ENCODE data around the gene CCDC12. TPM values are rescaled to one million over a fixed set of nuclear protein-coding genes. Genes with fewer than 3 reads are reported as not detected.

Gene CCDC12
- total and polyA plus RNA-seq, 2 donors (not counting 1 experiment from before 2014, with no cell fraction given) = 84.0 to 97.3 TPM

DNA sequence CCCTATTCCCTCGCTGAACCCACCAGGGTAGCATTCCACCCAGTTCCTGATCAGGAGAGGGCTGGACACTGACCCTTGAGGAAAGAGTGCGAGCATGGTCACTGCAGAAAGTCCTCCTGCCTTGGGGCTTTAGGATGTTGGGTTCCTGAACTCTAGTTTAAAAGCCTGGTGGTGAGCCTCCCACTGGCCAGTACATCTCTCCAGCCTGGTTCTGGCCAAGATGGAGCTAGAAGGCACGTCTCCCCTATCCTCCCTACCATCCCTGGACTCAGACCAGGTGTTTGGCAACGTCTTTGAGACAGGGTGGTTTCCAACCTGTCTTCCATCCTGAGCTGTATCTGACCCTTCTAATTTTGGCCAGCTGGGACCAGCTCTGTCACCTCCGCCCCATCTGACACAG, 34.4 kb upstream of the CCDC12 start:
- Histone ChIP-seq H4K20me1 (ENCODE audit: control insufficient read depth, insufficient read depth, low read length, poor library complexity, severe bottlenecking) (no peaks in the 10 kb centered on the region), H3K79me2 (ENCODE audit: control insufficient read depth, insufficient read depth, low read length) (no peaks in the 10 kb centered on the region), H3K36me3 (replicated peaks in 1 of 2; ENCODE audit: control extremely low read depth in 1 of 2, control insufficient read depth in 1 of 2, extremely low read depth in 1 of 2, insufficient read depth in 2 of 2, low read length in 1 of 2) (peaks cover 0 to 22% of the 10 kb centered on the region in 2 experiments), H3K27me3 (replicated peaks in 1 of 4; ENCODE audit: control extremely low read depth in 1 of 4, control insufficient read depth in 3 of 4, insufficient read depth in 4 of 4, low read length in 3 of 4) (no peaks in the 10 kb centered on the region), H2AFZ (ENCODE audit: insufficient read depth, low read depth, low read length, poor library complexity, severe bottlenecking) (no peak overlapping the region), H3K9ac (ENCODE audit: low read length) (no peak overlapping the region), H3K27ac (ENCODE audit: low read length in 2 of 2) (peak overlapping the region in 1 of 2 donors; percentile 90), H3K4me3 (ENCODE audit: control extremely low read depth in 1 of 5, extremely low read depth in 1 of 5, insufficient read depth in 1 of 5, low read depth in 2 of 5, low read length in 4 of 5) (no peak overlapping the region), H3K4me1 (ENCODE audit: control insufficient read depth in 2 of 2, insufficient read depth in 2 of 2, low read length in 2 of 2) (peaks cover 6 to 17% of the 10 kb centered on the region in 2 donors), H3K9me3 (ENCODE audit: control extremely low read depth in 1 of 3, control insufficient read depth in 2 of 3, insufficient read depth in 1 of 3, low read length in 2 of 3) (no peaks in the 10 kb centered on the region), H3K4me2 (replicated peaks; ENCODE audit: low read depth, low read length, poor library complexity, severe bottlenecking) (no peak overlapping the region)
- DNase-seq = no peak
- no peak for TF ChIP-seq EZH2 (IDR thresholded peaks at IDR 0.05; ENCODE audit: borderline replicate concordance, insufficient read depth, low read depth, low read length, poor library complexity, severe bottlenecking)
- Mint-ChIP-seq H3K27ac (peak overlapping the region; percentile 86), H3K9me3 (ENCODE audit: insufficient read depth) (no peaks in the 10 kb centered on the region), H3K4me1 (peaks cover 12% of the 10 kb centered on the region), H3K4me3 (peak overlapping the region; percentile 86), H3K27me3 (no peaks in the 10 kb centered on the region)
- POLR2A ChIA-PET = no interaction called here
- intact Hi-C loops (cut with micrococcal nuclease) = no loop called here
- no peak for ATAC-seq (ENCODE audit: low read depth)
- WGBS (ENCODE audit: insufficient coverage) = 73% methylated on average over 3 of the region's 5 CpGs
- CTCF ChIA-PET = interaction anchor here (1.3 kb wide), 1 partner anchor 31 kb away, joined by 3 read pairs; the partner anchor contains the start of gene NBEAL2

DNA sequence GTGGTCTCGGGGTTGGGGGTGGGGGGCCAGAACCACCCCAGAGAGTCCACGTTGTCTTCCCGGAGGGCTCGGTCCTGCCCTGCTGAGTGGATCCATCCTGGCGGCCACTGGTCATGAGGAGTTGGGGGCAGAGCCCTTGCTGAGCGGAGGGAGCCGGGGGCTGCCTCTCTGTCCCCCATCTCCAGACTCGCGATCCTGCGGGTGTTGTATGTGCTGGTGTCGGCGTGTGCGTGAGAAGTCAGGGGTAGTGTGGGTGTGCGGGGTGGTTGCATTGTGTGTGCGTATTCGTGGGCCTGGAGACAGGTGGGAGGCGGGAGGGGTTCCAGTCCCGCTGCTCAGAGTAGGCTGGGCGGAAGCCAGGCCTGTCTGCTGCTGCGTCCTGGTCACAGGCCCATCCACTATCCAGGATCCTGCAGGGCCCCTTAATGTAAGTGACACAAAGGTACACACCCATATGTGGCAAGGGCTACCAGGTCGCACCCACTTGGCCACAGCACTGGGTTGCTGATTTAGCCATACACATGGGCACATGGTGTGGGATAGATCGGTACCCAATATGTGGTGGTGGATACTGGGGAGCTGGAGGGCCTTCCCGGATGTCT, 33.7 kb upstream of the CCDC12 start:
- POLR2A ChIA-PET = interaction anchor here (0.6 to 1.9 kb wide), 3 partner anchors 30 to 272 kb away, joined by 4 to 6 read pairs (median 6); partner anchors contain the start of genes CCDC12, KIF9, KLHL18 and NBEAL2

More for the DNA sequence above, 33.7 kb upstream of the CCDC12 start:
- Histone ChIP-seq H3K4me2 (replicated peaks; ENCODE audit: low read depth, low read length, poor library complexity, severe bottlenecking) (peak overlapping the region; percentile 93), H3K4me3 (ENCODE audit: control extremely low read depth in 1 of 5, extremely low read depth in 1 of 5, insufficient read depth in 1 of 5, low read depth in 2 of 5, low read length in 4 of 5) (peak overlapping the region in 3 of 5 experiments; percentile 62 to 68 (median 66)), H4K20me1 (ENCODE audit: control insufficient read depth, insufficient read depth, low read length, poor library complexity, severe bottlenecking) (no peaks in the 10 kb centered on the region), H3K27ac (ENCODE audit: low read length in 2 of 2) (peak overlapping the region in 1 of 2 donors; percentile 90), H3K27me3 (replicated peaks in 1 of 4; ENCODE audit: control extremely low read depth in 1 of 4, control insufficient read depth in 3 of 4, insufficient read depth in 4 of 4, low read length in 3 of 4) (no peaks in the 10 kb centered on the region), H3K36me3 (replicated peaks in 1 of 2; ENCODE audit: control extremely low read depth in 1 of 2, control insufficient read depth in 1 of 2, extremely low read depth in 1 of 2, insufficient read depth in 2 of 2, low read length in 1 of 2) (peaks cover 0 to 23% of the 10 kb centered on the region in 2 experiments), H3K9me3 (ENCODE audit: control extremely low read depth in 1 of 3, control insufficient read depth in 2 of 3, insufficient read depth in 1 of 3, low read length in 2 of 3) (no peaks in the 10 kb centered on the region), H3K9ac (ENCODE audit: low read length) (peak overlapping the region; percentile 82), H2AFZ (ENCODE audit: insufficient read depth, low read depth, low read length, poor library complexity, severe bottlenecking) (peak overlapping the region; percentile 82), H3K79me2 (ENCODE audit: control insufficient read depth, insufficient read depth, low read length) (no peaks in the 10 kb centered on the region), H3K4me1 (ENCODE audit: control insufficient read depth in 2 of 2, insufficient read depth in 2 of 2, low read length in 2 of 2) (peaks cover 6 to 17% of the 10 kb centered on the region in 2 donors)
- H3K4me1 Mint-ChIP-seq = peaks cover 12% of the 10 kb centered on the region
- intact Hi-C loops (cut with micrococcal nuclease) = no loop called here
- no peak for TF ChIP-seq EZH2 (IDR thresholded peaks at IDR 0.05; ENCODE audit: borderline replicate concordance, insufficient read depth, low read depth, low read length, poor library complexity, severe bottlenecking)
- TF ChIP-seq, protein P1, sequence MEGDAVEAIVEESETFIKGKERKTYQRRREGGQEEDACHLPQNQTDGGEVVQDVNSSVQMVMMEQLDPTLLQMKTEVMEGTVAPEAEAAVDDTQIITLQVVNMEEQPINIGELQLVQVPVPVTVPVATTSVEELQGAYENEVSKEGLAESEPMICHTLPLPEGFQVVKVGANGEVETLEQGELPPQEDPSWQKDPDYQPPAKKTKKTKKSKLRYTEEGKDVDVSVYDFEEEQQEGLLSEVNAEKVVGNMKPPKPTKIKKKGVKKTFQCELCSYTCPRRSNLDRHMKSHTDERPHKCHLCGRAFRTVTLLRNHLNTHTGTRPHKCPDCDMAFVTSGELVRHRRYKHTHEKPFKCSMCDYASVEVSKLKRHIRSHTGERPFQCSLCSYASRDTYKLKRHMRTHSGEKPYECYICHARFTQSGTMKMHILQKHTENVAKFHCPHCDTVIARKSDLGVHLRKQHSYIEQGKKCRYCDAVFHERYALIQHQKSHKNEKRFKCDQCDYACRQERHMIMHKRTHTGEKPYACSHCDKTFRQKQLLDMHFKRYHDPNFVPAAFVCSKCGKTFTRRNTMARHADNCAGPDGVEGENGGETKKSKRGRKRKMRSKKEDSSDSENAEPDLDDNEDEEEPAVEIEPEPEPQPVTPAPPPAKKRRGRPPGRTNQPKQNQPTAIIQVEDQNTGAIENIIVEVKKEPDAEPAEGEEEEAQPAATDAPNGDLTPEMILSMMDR (IDR thresholded peaks at IDR 0.05) = no peak
- no peak for ATAC-seq (ENCODE audit: low read depth)
- no peaks in the 10 kb centered on the region for H3K27me3 Mint-ChIP-seq
- peak overlapping the region; percentile 86 for H3K4me3 Mint-ChIP-seq
- H3K9me3 Mint-ChIP-seq (ENCODE audit: insufficient read depth) = no peaks in the 10 kb centered on the region
- WGBS (ENCODE audit: insufficient coverage) = 89% methylated on average over 20 of the region's 23 CpGs
- CTCF ChIA-PET = interaction anchor here (0.6 to 1.3 kb wide), 4 partner anchors 30 to 96 kb away, joined by 3 read pairs; partner anchors contain the start of gene NBEAL2
- peak overlapping the region; percentile 86 for H3K27ac Mint-ChIP-seq
- DNase-seq = no peak

Data from B cell (primary cell).